Measurements from ENCODE around the gene ZNF219.
"Not testable (repeated sequence)": the region's sequence is repeated elsewhere in the genome, so short reads cannot be mapped to it uniquely, and the experiment has no call there.

ZNF219 gene

DNA sequence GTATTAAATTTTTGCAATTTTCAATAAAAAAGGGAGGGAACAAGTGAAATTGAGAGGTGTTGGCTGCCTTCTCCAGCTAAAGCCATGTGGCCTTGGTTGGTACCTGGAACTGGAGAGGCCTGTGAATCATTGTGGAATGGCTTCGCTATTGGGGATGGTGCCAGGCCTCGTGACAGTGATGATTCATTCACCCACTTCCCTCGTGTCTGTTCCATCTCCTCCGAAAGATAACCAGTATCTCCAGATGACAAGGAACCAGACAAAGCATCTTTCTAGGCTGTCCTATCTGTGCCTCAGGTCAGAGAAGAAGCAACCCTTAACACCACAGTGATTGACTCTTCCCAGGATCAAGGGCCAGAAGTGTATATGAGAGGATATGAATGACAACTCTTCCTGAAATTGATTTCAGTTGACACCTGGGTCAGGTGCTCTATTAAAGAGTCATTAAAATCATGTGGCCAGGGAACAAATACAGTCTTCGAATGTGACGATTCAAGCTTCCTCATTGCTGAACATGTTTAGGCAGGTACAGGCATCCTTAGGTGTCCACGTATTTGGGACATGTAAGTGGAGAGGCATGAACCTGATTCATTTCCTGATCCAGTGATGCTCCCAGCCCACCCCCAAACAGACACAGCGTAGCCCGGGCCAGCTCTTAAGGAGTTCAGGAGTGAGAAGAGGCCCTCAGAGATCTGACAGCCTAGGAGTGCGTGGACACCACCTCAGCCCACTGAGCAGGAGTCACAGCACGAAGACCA lies 56.6 kb downstream of the ZNF219 start, which contains the start of gene RNASE7:
TSS of gene RNASE7 (plus strand) at position 687 of the 758 bp plus-strand sequence. CDS start 631 bp downstream, outside the sequence.
- no peak for DNase-seq (ENCODE audit: low spot score)

DNA sequence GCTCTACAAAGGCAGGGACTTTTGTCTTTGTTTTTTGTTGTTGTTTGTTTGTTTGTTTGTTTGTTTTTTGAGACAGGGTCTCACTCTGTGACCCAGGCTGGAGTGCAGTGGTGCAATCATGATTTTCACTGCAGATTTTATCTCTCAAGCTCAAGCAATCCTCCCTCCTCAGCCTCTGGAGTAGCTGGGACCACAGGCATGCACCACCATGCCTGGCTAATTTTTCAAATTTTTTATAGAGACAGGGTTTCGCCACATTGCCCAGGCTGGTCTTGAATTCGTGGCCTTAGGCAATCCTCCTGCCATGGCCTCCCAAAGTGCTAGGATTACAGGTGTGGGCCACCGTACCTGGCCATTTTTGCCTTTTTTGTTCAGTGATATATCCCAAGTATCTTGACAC lies 57.5 kb downstream of the ZNF219 start:
- not testable (repeated sequence) for DNase-seq (ENCODE audit: low spot score)

DNA sequence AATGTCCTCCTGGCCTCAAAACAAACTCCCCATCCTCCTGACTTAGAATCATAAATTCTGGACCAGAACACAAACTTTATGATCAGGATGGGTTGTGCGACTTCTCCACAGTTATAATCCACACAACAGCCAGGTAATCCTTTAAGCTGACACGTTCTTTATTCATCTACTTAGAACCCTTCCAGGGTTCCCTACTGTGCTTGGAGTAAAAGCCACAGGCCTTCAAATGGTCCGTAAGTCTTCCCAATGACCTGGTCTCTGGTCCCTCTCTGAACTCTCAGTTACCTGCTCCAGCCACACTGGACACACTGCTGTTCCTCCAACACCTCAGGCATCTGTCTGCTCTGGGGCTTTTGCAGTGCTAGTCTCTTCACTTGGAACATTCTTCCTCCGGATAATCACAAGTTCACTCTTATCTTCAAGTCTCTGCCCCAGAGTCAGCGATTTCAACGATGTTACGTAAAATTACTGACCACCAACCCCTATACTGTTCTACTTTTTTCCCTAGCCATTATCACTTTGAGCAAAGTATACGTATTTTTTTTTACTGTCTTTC lies 58.0 kb downstream of the ZNF219 start:
- DNase-seq (ENCODE audit: low spot score), result no peak
